Activated CD8-positive, alpha-beta memory T cell treated with anti-CD3 and anti-CD28 coated beads, Interleukin-2, amount 50 U/mL, for 48 hours (primary cell): ENCODE results near the gene TEX101.

Experiments
- DNase-seq: peaks from one replicate; pipeline ENCODE4 v3.0.0-alpha.2; 2020

The TEX101 gene

GRCh38 chr19:43452582-43452981 lies 37.9 kb downstream of the TEX101 start:
- no peak for DNase-seq

GRCh38 chr19:43454031-43454430 lies 39.3 kb downstream of the TEX101 start:
- DNase-seq, result no peak

- no peak for DNase-seq
Observed at GRCh38 chr19:43455321-43456113, 40.8 kb downstream of the TEX101 start.

GRCh38 chr19:43457809-43458208 lies 43.1 kb downstream of the TEX101 start:
- no peak for DNase-seq

- DNase-seq, result no peak
Observed at GRCh38 chr19:43460362-43461016, 45.8 kb downstream of the TEX101 start.

- DNase-seq, result no peak
Observed at GRCh38 chr19:43461303-43461702, 46.6 kb downstream of the TEX101 start.

GRCh38 chr19:43462383-43462782 lies 47.7 kb downstream of the TEX101 start:
- no peak for DNase-seq

- no peak for DNase-seq
Observed at GRCh38 chr19:43462785-43463380, 48.2 kb downstream of the TEX101 start.

GRCh38 chr19:43463381-43464133 lies 48.9 kb downstream of the TEX101 start:
- DNase-seq, result peak; percentile 99

- peak; percentile 89 for DNase-seq
Observed at GRCh38 chr19:43464134-43464775, 49.6 kb downstream of the TEX101 start.

- peak; percentile 62 for DNase-seq
Observed at GRCh38 chr19:43465468-43466120, 50.9 kb downstream of the TEX101 start, which contains the start of gene LYPD3. TSS of gene LYPD3 (minus strand) at chr19:43465608. CDS start at chr19:43465571, 37 bp downstream.

- DNase-seq, result no peak
Observed at GRCh38 chr19:43466793-43467192, 52.1 kb downstream of the TEX101 start.

GRCh38 chr19:43467276-43467675 lies 52.6 kb downstream of the TEX101 start:
- no peak for DNase-seq

- no peak for DNase-seq
Observed at GRCh38 chr19:43467730-43468129, 53.0 kb downstream of the TEX101 start.
